Prostate gland (tissue), 2 donors: ENCODE measurements around the gene CHST12.

Experiments used
- CTCF ChIP-seq, 4 experiments: fragments of 200-600 bp in 2 of 4; fragments of 450-650 bp in 2 of 4; sonication (generic) in 2 of 4; IDR thresholded peaks; 1 replicate in 3 of 4; 2 replicates in 1 of 4; pipeline ENCODE4 v1.5.1; 2016 to 2019; ENCODE audit warnings: antibody characterized with exemption in 4 of 4, mild to moderate bottlenecking in 2 of 4, moderate library complexity in 2 of 4
- POLR2A ChIP-seq: fragments of 450-650 bp; IDR thresholded peaks from one replicate; pipeline ENCODE4 v1.6.1; 2016; ENCODE audit warnings: antibody characterized with exemption, mild to moderate bottlenecking
- POLR2AphosphoS5 ChIP-seq: sonication (generic); formaldehyde crosslinking; IDR thresholded peaks from one replicate; pipeline ENCODE4 v1.6.1; 2017; ENCODE audit warnings: antibody characterized with exemption

GRCh38 chr7:2398506-2398905 lies 4.9 kb upstream of the CHST12 start:
- no peak for TF ChIP-seq CTCF (IDR thresholded peaks at IDR 0.05)
- TF ChIP-seq POLR2A, result no peak
- TF ChIP-seq POLR2AphosphoS5, result no peak
